ENCODE measurements around the gene GSC2.
A peak's percentile ranks its signal among the peaks of the same experiment; 100 is the strongest.

GSC2 gene, protein sequence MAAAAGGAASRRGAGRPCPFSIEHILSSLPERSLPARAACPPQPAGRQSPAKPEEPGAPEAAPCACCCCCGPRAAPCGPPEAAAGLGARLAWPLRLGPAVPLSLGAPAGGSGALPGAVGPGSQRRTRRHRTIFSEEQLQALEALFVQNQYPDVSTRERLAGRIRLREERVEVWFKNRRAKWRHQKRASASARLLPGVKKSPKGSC

DNA sequence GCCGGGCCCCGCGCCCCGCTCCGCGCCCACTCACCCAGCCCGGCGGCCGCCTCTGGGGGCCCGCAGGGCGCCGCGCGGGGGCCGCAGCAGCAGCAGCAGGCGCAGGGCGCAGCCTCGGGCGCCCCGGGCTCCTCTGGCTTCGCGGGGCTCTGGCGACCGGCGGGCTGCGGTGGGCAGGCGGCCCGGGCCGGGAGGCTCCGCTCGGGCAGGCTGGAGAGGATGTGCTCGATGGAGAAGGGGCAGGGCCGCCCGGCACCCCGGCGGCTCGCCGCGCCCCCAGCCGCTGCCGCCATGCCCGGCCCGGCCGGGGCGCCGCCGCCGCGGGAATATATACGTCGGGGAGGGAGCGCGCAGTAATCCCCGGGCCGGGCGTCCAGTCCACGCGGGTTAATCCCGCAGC is at the start of gene GSC2:
TSS of gene GSC2 (minus strand) at position 302 of the 400 bp plus-strand sequence. CDS start at position 293, 9 bp downstream.
- no peak for DNase-seq

DNA sequence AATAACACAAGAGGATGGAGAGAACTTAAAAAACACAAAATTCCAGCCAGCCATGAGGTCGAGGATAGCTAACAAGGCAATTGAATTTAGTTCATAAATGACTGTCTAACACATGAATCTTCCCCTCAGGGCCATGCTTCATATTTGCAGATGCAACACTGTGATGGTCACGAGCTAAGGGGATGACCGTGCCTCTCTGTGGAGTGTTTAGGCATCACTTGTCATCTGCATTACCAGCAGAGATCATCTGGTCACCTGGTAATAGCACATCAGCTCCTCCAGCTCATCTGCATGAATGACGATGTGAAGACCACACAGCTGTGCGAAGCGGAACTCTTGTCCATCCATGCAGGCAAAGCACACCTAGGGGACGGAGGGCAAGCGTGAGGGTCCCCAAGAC is 49.4 kb upstream of the GSC2 start:
- DNase-seq, result no peak

DNA sequence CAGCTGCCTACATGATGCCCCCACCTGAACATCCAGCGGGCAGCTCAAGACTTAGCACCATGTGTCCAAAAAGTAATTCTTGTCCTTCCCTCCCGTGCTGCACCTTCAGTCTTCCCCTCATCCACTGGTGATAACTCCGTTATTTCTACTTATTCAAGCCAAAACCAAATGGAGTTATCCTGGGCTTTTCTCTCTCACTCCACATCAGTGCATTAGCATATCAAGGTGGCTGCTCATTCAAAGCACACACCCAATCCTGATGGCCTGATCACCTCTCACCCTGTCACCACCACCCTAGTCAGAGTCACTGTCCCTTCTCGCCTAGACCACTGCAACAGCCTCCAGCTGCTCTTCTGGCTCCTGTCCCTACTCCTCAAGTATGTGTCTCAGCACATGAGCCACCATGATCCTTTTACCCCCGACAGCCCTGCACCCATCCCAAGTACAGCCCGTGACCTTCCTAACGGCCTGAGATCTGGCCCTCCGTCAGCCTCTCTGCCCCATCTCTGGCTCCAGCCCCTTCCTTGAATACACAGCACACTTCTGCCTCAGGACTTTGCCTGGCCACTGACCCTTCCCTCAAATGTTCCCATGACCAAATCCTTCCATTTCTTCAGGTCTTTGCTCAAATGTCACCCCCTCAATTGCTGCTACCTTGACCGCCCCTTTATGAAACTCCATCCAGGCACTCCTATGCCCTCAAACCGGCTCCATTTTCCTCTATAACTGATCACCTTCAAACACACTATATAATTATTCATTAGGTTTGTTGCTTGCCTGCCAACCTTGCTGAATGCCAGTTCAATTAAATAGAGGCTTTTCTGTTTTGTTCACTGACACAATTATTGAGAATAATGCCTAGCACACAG is 48.1 kb upstream of the GSC2 start:
- no peak for DNase-seq

DNA sequence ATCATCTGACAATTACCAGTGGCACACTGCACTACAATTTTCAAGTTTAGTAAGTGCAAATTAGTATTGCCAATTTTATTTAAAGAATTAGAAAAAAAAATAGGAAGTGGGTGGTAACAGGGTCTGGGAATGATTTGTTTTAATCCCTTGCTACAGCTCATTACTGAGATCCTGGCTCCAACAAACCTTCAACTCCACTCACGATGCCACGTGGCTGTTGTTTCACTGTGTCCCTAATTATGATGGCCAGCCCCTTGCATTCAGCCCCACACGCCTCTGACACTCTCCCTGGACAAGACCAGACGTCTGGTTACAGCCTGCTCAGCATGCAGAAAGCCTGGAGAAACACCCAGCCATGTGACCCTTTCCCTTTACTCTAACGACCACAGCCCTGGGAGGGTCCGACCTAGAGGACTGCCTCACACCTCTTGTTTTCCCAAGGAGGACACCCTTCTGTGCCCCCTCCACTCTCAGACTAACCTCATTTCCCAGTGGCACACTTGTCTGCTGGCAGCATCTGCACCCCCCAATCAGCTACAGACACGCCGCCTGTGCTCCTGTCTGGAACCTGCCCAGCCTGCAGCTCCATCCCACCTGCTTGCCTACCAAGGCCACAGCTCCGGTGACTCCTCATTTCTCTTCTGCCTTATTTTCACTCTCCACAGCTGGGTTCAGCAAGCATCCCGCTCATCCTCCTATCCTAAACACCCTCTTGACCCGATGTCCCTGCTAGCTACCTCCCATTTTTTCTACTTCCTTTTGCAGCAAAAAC is 46.9 kb upstream of the GSC2 start:
- DNase-seq, result no peak

DNA sequence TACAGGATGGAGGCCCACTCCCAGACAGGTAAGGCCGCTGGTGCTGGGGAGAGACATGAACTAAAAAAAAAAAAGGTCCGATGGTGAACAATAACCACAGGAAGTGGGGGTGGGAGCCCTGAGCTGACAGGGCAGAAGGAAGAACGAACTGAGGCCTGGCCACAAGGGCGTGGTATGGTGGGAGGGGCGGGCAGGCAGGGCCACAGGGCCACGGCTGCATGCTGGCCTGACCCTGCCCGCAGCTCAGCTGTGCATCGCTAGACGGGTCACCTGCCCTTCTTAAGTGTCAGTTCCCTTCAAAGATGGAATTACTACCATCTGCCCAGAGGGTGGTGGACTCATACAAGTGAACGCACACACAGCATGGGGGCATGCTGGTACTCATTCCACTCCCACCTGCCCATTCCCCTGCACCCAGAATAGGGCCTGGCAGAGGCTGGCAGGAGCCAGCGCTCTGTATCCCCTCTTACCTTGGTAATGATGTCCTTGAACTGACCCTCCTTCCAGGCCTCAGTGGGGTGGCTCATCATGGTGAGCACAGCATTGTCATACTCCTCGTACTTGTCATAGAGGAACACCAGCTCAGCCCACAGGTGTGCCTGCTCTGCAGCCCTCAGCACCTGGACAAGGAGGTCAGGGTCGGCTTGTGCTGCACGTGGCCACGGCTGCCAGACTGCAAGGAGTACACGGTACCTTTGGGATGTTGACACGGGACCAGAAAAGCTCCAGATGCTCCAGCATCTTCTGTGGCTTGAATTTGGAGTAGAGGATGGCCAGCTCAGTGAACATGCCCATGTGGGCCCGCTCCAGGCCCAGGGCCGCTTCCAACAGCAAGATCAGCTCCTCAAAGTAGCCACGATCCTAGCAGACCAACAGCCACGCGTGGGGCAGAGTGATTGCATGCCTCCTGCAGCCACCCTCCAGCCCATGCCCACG is 46.0 kb upstream of the GSC2 start:
- DNase-seq, result no peak

DNA sequence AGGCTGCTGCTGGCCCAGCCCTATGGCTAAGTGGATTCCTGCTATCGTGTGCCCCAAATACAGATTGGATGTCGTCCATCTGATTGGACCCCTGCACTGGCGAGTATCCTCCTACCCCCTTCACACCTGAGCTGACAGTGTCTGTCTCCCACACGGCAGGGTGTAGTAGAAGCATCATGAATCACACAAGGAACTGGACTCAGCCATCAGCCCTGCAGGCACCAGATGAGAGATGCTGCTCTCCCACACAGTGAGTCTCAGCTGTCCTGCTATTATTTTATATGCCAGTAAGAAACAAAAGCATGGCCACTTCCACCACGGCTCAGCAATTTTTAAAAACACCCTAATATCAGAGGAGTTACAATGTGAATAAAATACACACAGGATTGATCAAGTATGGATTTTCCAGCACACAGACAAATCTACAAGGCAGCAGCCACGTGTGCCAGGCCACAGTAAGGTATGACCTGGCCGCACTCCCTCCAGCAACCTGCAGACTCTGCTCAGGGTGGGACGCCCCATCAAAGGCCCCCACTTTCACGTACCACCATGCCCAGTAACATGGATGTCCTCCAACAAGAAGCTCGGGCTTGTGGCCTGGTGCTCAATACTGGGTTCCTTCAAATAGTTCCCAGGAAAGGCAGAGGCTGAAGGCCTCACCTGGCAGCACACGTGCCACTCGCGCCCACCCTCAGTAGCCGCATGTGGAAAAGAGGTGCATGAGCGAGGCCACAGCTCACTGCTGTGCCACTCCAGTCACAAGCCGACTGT is 44.9 kb upstream of the GSC2 start:
- no peak for DNase-seq

DNA sequence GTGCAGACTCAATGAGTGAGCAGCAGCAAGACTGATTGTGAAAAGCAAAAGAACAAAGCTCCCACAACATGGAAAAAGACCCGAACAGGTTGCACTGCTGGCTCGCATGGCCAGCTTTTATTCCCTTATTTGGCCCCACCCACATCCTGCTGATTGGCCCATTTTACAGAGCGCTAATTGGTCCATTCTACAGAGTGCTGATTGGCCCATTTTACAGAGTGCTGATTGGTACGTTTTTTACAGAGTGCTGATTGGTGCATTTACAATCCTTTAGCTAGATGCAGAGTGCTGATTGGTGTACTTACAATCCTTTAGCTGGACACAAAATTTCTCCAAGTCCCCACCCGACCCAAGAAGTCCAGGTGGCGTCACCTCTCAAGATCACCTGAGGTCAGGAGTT is 43.8 kb upstream of the GSC2 start:
- DNase-seq, result no peak

DNA sequence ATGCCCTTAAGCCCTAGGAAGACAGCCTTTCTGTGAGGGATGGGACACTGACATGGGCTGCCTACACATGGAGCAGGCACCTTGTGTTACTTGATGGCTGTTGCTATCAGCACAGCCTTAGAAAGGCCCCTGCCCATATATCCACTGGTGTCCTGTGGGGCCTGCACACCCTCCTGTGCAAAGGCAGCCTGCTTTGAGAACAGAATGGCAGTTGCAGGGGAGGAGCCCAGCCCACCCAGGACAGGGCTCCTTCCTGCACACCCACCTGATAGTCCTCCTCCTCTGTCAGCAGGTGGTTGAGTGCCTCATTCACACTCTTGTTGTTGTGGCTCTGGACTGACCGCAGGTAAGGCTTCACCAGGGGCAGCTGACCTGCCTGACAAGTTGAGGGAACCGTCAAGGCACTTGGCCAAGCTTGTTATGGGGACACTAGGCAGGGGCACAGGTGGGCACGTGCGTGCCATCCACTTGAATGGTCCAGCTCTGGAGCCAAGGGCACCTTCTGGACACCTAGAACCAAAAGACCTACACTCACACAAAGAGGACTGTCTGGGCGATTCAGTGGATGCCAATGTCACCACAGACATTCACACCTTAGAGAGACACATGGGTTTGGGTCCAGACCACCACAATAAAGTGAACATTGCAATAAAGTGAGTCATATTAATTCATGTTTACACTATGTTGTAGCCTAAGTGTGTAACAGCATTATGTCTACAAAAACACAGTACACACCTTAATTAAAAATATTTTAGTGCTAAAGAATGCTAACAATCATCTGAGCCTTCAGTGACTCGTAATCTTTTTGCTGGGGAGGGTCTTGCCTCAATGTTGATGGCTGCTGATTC is 37.8 kb upstream of the GSC2 start:
- no peak for DNase-seq

DNA sequence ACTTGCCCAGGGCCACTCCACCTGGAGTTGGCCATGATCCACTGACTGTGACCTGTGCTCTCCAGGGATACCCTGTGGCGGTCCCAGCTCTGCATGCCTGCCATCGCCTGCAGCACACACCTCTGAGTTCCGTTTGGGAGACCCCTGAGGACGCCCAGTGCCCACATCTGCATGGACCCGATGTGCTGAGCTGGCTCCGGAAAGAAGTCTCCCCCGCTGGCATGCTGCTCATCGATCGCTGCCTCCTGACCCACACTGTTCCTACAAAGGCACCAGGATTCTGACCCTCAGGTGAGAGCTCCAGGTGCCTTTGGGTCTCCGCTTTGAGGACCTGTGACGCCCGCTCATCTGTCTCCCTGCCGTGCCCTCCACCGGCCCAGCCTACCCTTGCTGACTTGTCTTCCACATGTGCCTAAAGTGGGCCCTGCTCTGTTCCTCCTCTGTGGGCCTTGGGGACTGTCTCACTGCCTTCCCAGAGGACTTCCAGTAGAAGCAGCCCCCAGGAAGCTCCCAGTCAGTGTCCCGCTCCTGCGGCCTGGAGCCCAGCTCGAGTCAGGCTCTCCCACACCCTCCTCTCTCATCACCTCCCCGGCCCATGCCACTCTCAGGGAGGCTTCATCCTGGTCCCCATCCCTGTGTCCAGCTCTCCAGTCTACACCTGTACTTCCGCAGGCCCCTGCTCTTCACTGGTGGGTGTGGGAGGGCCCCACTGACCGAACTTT is 34.3 kb upstream of the GSC2 start:
- DNase-seq, result no peak

DNA sequence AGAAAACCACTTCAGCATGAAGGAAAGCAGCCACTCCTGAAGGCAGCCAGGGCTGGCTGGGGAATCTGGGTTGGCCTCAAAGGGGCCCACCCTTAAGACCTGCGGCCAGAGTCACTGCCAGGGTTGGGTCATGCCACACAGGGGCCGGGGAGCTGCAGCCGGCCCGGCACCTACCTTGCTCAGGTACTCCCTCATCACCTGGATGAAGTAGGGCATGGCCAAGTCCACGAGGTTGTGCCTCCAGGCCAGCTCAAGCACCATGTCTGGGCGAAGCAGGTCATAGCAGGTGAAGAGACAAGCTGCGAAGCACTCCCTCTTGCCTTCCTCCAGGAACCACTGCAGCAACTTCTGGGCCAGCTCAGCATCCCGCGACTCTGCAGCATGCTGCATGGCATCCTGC is 33.1 kb upstream of the GSC2 start:
- no peak for DNase-seq

DNA sequence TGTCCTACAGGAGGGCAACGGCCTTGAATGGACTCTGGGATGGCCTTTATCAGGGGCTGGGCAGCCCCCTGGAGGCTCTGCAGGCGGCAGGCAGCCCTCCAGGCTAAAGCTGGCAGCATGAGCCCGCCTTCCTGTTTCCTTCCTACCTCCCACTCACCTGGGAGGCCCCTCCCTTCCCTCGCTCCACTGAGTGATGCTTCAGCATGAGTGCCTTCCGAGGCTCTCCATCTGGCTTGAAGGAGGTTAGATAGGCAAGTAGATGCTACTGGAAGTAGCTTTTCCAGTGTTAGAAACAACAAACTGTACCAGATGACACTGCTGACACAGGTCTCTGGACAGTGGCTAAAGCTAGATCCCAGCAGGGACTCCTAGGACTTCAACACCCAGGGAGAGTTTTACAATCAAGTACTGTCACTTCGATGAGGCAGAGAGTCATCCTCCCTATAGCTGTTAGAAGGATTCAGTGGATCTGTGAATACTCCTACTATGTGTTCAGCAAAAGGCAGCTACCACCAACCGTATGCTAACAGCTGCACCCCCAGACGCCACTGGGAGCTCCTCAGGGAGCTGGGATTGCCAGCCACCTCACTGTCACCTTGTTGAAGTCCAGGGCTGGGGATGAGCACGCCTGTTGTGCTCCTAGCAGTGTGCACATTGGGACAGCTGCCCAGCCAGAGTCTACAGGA is 32.5 kb upstream of the GSC2 start:
- DNase-seq, result no peak

DNA sequence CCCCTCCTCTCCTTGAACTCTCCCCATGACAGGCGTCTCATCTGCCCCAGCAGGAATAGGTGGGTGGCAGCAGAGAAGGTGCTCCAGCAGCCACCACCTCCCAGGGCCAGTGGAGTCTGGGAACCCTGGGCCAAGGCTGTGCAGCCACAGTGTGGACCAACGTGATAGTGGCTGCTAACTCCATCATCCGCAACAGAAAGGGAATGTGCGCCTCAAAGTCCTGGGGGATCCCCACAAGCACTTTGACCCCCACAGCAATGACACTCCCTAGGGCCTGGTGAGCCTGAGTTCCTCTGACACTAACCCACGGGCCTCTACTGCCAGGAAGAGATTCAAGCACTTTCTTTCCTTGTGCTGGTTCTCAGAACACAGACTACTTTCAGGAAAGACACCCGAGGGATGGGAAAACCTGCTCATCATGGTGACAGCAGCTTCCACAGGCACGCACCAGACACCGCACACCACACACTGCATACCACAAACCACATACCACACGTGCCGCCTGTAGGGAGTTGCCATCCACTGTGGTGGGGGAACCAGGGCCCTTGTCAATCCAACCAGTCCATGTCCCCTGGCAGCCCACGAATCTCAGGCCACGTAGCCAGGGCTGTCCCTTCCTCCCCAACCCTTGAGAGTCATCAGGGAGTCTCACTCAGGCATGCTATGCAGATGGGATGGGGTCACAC is 31.8 kb upstream of the GSC2 start:
- DNase-seq, result no peak

DNA sequence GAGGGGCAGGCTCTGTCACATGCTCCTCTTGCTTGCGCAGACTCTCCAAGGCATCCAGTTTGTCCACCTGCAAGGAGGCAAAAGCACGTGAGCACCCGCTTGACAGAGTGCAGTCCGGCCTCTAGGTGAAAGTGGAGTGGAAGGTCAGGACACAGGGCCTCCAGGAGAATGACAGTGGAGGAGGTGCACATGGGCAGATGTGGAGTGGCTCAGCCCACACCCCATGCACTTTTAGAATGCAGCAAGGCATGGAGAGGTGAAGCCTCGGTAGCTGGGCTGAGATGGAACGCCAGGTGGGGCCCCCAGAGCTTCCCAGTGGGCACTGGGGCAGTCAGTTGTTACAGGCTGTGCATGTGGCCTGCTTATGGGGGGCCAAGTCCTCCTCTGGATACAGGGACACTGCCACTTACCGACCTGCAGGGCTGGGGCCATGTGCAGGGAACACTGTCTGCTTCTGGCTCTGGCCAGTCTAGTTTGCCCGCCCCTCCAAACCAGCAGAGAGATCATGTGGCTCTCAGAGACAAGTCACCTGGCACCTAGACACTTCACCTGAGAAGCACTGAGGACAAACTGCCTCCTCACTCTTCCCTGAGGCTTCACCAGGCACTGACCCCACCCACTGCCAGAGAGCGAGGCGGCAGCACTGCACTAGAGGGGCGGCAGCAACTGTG is 30.8 kb upstream of the GSC2 start:
- no peak for DNase-seq

DNA sequence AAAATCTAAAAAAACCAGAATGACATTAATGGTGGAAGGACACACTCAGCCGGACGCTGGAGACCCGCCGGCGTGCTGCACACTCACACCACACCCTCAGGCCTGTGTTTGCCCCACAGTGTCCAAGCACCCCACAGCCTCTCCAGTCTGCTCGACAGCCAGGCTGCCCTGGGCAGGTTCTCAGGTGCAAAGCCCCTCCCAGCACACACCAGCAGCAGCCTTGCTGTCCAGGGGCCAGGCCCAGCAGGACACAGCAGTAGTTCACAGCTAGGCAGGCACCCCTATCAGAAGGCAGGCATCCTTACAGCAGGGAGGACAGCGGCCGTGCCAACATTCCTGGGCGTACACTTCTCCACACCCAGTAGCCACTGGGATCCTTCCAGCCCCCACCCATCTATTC is 30.1 kb upstream of the GSC2 start:
- no peak for DNase-seq

DNA sequence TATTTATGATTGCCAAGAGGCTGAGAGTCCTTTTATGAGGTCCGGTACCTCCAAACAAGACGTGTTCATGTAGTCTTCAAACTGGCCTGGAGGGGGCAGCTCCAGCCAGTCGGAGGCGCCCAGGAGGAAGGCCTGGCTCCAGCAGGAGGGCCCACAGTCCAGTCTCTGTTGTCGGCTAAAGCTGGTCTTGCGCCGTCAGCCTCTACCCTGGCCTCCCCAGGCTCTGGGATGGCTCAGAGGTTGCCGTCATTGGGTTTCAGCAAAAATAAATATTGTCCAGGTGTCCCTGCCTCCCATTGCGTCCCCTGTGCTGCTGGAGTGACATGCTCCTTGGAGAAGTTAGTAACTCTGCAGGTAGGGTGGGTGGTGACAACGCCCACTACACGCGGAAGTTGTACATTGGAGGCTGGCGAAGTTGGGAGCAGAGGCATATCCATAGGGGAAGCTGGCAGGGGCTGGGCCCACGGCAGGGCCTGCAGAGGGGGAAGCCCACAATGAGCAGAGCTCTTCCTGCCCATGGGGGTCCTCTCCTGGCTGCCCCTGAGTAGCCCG is 29.5 kb upstream of the GSC2 start:
- DNase-seq, result peak; percentile 79

DNA sequence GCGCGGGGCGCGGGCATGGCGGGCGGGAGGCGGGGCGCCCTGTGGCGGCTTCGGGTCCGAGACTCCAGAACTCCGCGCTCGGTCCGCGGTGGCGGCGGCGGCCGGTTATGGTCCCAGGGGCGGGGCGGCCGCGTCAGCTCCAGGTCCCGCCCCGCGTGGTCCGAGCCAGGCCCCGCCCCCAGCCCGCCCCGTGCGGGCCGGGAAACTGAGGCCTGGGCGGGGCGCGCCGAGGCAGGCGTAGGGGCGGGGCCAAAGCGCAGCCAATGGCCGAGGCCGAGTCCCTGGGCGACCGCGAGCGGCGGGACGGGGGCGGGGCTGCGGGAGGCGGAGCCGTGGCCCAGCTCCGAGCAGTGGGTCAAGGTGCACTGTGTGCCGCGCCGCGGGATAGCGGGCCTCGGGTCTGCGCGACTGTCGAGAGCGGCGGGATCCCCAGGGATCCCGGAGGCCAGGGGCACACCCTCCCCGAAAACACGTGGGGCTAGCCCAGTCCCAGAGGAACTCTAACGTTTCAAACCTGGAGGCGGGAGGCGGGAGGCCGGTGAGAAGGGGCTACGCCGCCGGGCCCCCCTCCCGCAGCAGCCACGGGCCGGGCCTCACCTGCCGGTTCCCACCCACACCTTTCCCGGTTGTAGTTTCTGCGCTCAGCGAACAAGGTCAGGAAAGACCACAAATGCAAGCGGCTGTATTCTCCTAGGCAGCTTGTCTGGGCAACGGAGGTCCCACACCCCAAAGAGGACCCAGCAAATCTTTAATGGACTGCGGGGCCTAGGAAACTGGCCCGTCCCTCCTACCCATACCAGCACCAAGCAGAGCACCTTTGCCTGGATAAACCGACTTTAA is 28.8 kb upstream of the GSC2 start, which contains the start of gene SLC25A1:
TSS of gene SLC25A1 (minus strand) at position 80 of the 840 bp plus-strand sequence. CDS start at position 17, 63 bp downstream.
- peak; percentile 89 for DNase-seq
